BJ (cell line): ENCODE results near the gene CUTA. TPM values are rescaled to one million over a fixed set of nuclear protein-coding genes. Genes with fewer than 3 reads are reported as not detected.
"Not testable (repeated sequence)": the region's sequence is repeated elsewhere in the genome, so short reads cannot be mapped to it uniquely, and the experiment has no call there.

ENCODE experiments used
- CTCF ChIA-PET: fragments of 350-600 bp; formaldehyde crosslinking; extraction: SDS; loops from one replicate; lab custom pipeline; 2021; ENCODE audit warnings: antibody characterized with exemption, inconsistent platforms; lab: Yijun Ruan, JAX
- POLR2A ChIA-PET: fragments of 300-600 bp; sonication (Branson Sonifier 250); formaldehyde crosslinking; extraction: SDS; loops from one replicate; lab custom pipeline; 2021; ENCODE audit warnings: antibody characterized with exemption; lab: Charles Lee
- DNase-seq: peaks from one replicate; pipeline ENCODE4 v3.0.0-alpha.2; 2011; ENCODE audit warnings: low read depth
- H3K27me3 ChIP-seq: 2 replicates; pipeline ENCODE4 v1.6.0; 2011; ENCODE audit warnings: low read length; ENCODE audit not compliant: control insufficient read depth, insufficient read depth
- H3K36me3 ChIP-seq: 2 replicates; pipeline ENCODE4 v1.5.1; 2011; ENCODE audit warnings: low read length; ENCODE audit not compliant: control insufficient read depth, insufficient read depth
- H3K4me3 ChIP-seq: 2 replicates; pipeline ENCODE4 v1.5.1; 2011; ENCODE audit warnings: low read depth, mild to moderate bottlenecking, control low read depth, low read length
- polyA plus RNA-seq: library from polyadenylated mRNA; depleted of rRNA; stranded (reverse); fragments of >200 nt; gene quantifications from 2 replicates; pipeline ENCODE4 v1.2.3, GENCODE V29; 2011
- TF ChIP-seq, protein P1 (sequence below): IDR thresholded peaks from 2 replicates; pipeline ENCODE4 v1.5.1; 2011; ENCODE audit warnings: low read depth, mild to moderate bottlenecking, control low read depth, inconsistent platforms, low read length, moderate library complexity; ENCODE audit not compliant: insufficient read depth

CUTA gene
- polyA plus RNA-seq, 1 experiment, result 369 TPM

DNA sequence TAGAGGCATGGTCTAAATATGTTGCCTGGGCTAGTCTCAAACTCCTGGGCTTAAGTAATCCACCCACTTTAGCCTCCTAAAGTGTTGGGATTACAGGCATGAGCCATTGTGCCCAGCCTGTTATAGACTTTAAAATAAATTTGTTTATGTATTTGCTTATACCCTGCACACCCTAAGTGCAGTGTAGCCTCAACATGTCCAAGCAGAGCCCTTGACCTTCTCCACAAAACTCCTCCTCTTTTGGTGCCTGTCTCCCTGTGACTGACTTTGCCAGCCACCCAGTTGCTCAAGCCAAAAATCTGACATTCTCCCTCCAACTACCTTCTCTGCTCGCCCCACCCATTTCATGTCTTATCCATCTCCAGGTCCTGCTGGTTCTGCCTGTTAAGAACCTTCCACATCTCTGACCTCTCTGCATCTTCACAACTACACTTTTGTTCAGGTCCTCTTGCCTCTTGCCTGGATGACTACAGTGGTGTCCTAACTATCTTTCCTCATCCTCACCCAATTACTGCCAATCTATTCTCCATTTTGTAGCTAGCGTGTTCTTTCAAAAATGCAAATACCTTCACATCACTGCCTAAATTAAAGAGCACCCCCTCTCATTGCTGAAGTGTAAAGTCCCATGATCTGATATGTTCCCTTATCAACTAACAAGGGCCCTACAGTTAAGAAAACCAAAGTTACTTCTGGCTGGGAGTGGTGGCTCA is 37.5 kb downstream of the CUTA start:
- ChIA-PET CTCF (interaction anchor here (0.6 kb wide), 1 partner anchor 36 kb away, joined by 4 read pairs; no protein-coding TSS in a partner anchor), POLR2A (no interaction called here)
- no peak for DNase-seq
- TF ChIP-seq, protein P1, sequence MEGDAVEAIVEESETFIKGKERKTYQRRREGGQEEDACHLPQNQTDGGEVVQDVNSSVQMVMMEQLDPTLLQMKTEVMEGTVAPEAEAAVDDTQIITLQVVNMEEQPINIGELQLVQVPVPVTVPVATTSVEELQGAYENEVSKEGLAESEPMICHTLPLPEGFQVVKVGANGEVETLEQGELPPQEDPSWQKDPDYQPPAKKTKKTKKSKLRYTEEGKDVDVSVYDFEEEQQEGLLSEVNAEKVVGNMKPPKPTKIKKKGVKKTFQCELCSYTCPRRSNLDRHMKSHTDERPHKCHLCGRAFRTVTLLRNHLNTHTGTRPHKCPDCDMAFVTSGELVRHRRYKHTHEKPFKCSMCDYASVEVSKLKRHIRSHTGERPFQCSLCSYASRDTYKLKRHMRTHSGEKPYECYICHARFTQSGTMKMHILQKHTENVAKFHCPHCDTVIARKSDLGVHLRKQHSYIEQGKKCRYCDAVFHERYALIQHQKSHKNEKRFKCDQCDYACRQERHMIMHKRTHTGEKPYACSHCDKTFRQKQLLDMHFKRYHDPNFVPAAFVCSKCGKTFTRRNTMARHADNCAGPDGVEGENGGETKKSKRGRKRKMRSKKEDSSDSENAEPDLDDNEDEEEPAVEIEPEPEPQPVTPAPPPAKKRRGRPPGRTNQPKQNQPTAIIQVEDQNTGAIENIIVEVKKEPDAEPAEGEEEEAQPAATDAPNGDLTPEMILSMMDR, result no peak
- no peak overlapping the region for H3K4me3 ChIP-seq
- peaks cover 1% of the 10 kb centered on the region; the same call in 1 of the 2 replicates for H3K27me3 ChIP-seq
- no peaks in the 10 kb centered on the region for H3K36me3 ChIP-seq

DNA sequence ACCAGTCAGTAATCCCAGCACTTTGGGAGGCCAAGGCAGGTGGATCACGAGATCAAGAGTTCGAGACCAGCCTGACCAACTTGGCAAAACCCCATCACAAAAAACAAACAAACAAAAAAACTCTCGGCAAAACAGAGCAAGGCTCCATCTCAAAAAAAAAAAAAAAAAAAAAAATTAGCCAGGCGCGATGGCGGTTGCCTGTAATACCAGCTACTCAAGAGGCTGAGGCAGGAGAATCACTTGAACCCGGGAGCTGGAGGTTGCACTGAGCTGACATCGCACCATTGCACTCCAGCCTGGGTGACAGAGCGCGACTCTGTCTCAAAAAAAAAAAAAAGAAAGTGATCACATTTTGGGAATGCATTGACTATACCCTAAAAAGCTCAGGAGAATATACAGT is 38.7 kb downstream of the CUTA start:
- DNase-seq, POLR2A ChIA-PET, H3K4me3 ChIP-seq, CTCF ChIA-PET, H3K36me3 ChIP-seq, H3K27me3 ChIP-seq: not testable (repeated sequence)

DNA sequence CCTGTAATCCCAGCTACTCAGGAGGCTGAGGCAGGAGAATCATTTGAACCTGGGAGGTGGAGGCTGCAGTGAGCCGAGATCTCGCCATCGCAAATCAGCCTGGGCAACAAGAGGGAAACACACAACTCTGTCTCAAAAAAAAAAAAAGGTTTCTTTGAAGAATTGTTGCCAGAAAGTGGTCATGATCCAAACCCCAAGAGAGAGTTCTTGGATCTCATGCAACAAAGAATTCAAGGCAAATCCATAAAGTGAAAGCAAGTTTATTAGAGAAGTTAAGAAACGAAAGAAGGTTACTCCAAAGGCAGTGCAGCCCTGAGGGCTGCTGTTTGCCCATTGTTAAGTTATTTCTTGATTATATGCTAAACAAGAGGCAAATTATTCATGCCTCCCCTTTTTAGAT is 40.7 kb downstream of the CUTA start:
- peaks cover 1% of the 10 kb centered on the region; the same call in 1 of the 2 replicates for H3K27me3 ChIP-seq
- H3K4me3 ChIP-seq, result no peak overlapping the region
- TF ChIP-seq, protein P1, result no peak
- POLR2A ChIA-PET, result no interaction called here
- H3K36me3 ChIP-seq, result no peaks in the 10 kb centered on the region
- DNase-seq, result no peak
- CTCF ChIA-PET, result no interaction called here

DNA sequence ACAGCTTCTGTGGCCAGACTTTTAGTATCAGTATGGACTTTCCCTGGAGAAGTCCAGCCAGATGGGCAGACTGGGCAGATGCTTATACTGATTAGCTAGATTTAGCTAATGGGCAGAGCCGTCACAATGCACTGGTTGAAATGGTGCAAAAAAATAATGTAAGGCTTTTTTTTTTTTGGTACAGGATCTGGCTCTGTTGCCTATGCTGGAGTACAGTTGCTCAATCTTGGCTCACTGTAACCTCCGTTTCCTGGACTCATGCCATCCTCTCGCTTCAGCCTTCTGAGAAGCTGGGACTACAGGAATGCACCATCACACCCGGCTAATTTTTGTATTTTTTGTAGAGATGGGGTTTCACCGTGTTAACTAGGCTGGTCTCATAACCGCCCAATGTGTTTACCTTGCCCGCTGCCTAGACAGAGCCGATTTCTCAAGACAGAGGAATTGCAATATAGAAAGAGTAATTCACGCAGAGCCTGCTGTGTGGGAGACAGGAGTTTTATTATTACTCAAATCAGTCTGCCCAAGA is 42.7 kb downstream of the CUTA start:
- POLR2A ChIA-PET, result interaction anchor here (0.7 kb wide), 1 partner anchor 21 kb away, joined by 6 read pairs; no protein-coding TSS in a partner anchor
- no peak overlapping the region for H3K4me3 ChIP-seq
- peak; percentile 40 for DNase-seq
- no peaks in the 10 kb centered on the region for H3K36me3 ChIP-seq
- CTCF ChIA-PET, result interaction anchor here (0.9 to 2.5 kb wide), 6 partner anchors 9 to 51 kb away, joined by 3 to 15 read pairs (median 4); no protein-coding TSS in a partner anchor
- TF ChIP-seq, protein P1, result no peak
- H3K27me3 ChIP-seq, result no peaks in the 10 kb centered on the region

DNA sequence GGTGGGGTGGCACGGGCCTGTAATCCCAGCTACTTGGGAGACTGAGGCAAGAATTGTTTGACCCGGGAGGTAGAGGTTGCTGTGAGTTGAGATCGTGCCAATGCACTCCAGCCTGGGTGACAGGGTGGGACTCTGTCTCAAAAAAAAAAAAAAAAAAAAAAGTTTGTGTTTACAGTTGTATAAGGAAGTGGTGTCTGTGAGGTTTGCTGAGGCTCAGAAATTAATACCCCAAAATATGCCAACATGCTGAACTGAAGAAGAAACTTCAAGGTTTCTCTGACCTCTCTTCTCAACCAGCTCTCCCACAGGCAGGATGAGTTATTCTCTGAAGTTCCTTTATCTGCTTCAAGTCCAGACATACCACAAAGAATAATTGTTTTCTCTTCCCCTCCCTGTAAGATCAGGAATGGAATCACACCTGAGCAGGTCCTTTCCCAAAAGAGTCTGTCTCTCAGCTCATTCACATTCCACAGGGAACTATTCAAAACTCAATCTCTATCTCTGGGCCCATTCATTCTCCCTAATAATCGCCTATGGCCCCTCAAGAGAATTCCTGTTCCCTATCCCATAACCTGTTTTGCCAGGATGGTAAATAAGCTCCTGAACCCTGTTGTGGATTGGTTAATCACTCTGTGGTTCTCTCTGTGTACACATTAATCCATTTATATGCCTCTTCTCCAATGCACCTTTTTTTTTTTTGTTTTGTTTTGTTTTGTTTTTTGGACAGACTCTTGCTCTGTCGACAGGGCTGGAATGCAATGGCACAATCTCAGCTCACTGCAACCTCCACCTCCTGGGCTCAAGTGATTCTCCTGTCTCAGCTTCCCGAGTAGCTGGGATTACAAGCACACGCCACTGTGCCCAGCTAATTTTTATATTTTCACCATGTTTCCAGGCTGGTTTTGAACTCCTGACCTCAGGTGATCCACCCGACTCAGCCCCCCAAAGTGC is 43.7 kb downstream of the CUTA start:
- no peak overlapping the region for H3K4me3 ChIP-seq
- TF ChIP-seq, protein P1, result no peak
- CTCF ChIA-PET, result interaction anchor here (0.6 to 2.5 kb wide), 7 partner anchors 9 to 56 kb away, joined by 3 to 15 read pairs (median 3); no protein-coding TSS in a partner anchor
- H3K27me3 ChIP-seq, result no peaks in the 10 kb centered on the region
- DNase-seq, result no peak
- H3K36me3 ChIP-seq, result no peaks in the 10 kb centered on the region
- POLR2A ChIA-PET, result interaction anchor here (0.7 kb wide), 1 partner anchor 20 kb away, joined by 6 read pairs; no protein-coding TSS in a partner anchor
